RKO (cell line): ENCODE measurements around the gene ZNF471.

Source experiments
- DNase-seq: peaks from one replicate; pipeline ENCODE4 v3.0.0-alpha.2; 2016; ENCODE audit warnings: low spot score

ZNF471 gene

DNA sequence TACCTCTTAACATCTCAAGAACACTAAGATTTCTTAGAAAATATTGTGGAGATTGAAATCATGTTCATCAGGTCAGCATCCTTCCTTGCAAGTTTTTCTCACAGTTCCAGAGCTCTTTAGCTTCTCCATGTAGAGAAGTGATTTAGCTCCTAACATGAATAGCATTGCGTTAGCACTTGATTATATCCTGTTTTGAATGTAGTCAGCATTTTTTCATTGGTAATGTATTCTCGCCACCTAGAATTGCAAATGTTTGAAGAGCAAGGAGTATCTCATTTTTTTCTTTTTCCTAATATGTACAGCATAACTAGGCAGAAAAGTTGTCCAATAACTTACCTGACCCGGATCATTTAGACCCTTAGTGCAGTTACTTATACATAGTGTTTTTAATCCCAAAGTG is 66.3 kb downstream of the ZNF471 start:
- DNase-seq = no peak

DNA sequence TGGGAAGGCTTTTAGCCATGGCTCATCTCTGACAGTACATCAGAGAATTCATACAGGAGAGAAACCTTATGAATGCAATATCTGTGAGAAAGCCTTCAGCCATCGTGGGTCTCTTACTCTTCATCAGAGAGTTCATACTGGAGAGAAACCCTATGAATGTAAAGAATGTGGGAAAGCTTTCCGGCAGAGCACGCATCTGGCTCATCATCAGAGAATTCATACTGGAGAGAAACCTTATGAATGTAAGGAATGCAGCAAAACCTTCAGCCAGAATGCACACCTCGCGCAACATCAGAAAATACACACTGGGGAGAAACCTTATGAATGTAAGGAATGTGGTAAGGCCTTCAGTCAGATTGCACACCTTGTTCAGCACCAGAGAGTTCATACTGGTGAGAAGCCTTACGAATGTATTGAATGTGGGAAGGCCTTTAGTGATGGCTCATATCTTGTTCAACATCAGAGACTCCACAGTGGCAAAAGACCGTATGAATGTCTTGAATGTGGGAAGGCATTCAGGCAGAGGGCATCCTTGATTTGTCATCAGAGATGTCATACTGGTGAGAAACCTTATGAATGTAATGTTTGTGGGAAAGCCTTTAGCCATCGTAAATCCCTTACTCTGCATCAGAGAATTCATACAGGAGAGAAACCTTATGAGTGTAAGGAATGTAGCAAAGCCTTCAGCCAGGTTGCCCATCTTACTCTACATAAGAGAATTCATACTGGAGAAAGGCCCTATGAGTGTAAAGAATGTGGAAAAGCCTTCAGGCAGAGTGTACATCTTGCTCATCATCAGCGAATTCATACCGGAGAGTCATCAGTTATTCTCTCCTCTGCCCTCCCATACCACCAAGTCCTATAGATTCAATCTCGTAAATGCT is 70.3 kb downstream of the ZNF471 start:
- DNase-seq = no peak
